ENCODE data around the gene DCST1.

The DCST1 gene

GRCh38 chr1:154998201-154998780 is 35.3 kb upstream of the DCST1 start:
- TF ChIP-seq ZNF274 (IDR thresholded peaks at IDR 0.05; ENCODE audit: low read depth, low read length) (no peak), YY1 (IDR thresholded peaks at IDR 0.05; ENCODE audit: insufficient read depth, insufficient read length) (no peak), SUZ12 (IDR thresholded peaks at IDR 0.05; ENCODE audit: extremely low read depth, insufficient read depth, insufficient read length) (no peak)
- Histone ChIP-seq H3K4me1 (ENCODE audit: insufficient read depth, insufficient read length) (peaks cover 15% of the 10 kb centered on the region), H3K27me3 (ENCODE audit: insufficient read depth, insufficient read length) (no peaks in the 10 kb centered on the region), H3K36me3 (ENCODE audit: insufficient read depth, insufficient read length, low read length) (peaks cover 11% of the 10 kb centered on the region), H3K4me3 (ENCODE audit: insufficient read length, low read depth) (no peak overlapping the region), H3K9ac (ENCODE audit: insufficient read length, low read depth) (no peak overlapping the region), H3K9me3 (ENCODE audit: insufficient read depth, low read length) (no peaks in the 10 kb centered on the region)
- no peak for DNase-seq (ENCODE audit: low read depth, low spot score)

GRCh38 chr1:154998818-154999570 is 34.6 kb upstream of the DCST1 start:
- H3K4me3 ChIP-seq (ENCODE audit: insufficient read length, low read depth), result peak overlapping the region; percentile 46
- H3K4me1 ChIP-seq (ENCODE audit: insufficient read depth, insufficient read length), result peaks cover 10% of the 10 kb centered on the region
- peak; percentile 93 for DNase-seq (ENCODE audit: low read depth, low spot score)

GRCh38 chr1:154999571-155000410 is 33.8 kb upstream of the DCST1 start:
- no peak for TF ChIP-seq ZNF274 (IDR thresholded peaks at IDR 0.05; ENCODE audit: low read depth, low read length)
- no peak for TF ChIP-seq SUZ12 (IDR thresholded peaks at IDR 0.05; ENCODE audit: extremely low read depth, insufficient read depth, insufficient read length)
- TF ChIP-seq YY1 (IDR thresholded peaks at IDR 0.05; ENCODE audit: insufficient read depth, insufficient read length), result no peak
- Histone ChIP-seq H3K4me1 (ENCODE audit: insufficient read depth, insufficient read length) (peaks cover 15% of the 10 kb centered on the region), H3K9me3 (ENCODE audit: insufficient read depth, low read length) (no peaks in the 10 kb centered on the region), H3K9ac (ENCODE audit: insufficient read length, low read depth) (peak overlapping the region; percentile 97), H3K27me3 (ENCODE audit: insufficient read depth, insufficient read length) (no peaks in the 10 kb centered on the region), H3K36me3 (ENCODE audit: insufficient read depth, insufficient read length, low read length) (no peaks in the 10 kb centered on the region), H3K4me3 (ENCODE audit: insufficient read length, low read depth) (peak overlapping the region; percentile 71)
- DNase-seq (ENCODE audit: low read depth, low spot score), result no peak

More at GRCh38 chr1:154998818-154999570, 34.6 kb upstream of the DCST1 start:
- H3K9me3 ChIP-seq (ENCODE audit: insufficient read depth, low read length), result no peaks in the 10 kb centered on the region
- no peaks in the 10 kb centered on the region for H3K27me3 ChIP-seq (ENCODE audit: insufficient read depth, insufficient read length)
- peaks cover 4% of the 10 kb centered on the region for H3K36me3 ChIP-seq (ENCODE audit: insufficient read depth, insufficient read length, low read length)
- peak overlapping the region; percentile 63 for H3K9ac ChIP-seq (ENCODE audit: insufficient read length, low read depth)
- TF ChIP-seq ZNF274 (IDR thresholded peaks at IDR 0.05; ENCODE audit: low read depth, low read length) (no peak), YY1 (IDR thresholded peaks at IDR 0.05; ENCODE audit: insufficient read depth, insufficient read length) (no peak), SUZ12 (IDR thresholded peaks at IDR 0.05; ENCODE audit: extremely low read depth, insufficient read depth, insufficient read length) (no peak)

- TF ChIP-seq ZNF274 (IDR thresholded peaks at IDR 0.05; ENCODE audit: low read depth, low read length) (no peak), SUZ12 (IDR thresholded peaks at IDR 0.05; ENCODE audit: extremely low read depth, insufficient read depth, insufficient read length) (no peak), YY1 (IDR thresholded peaks at IDR 0.05; ENCODE audit: insufficient read depth, insufficient read length) (no peak)
- peak overlapping the region; percentile 97 for H3K9ac ChIP-seq (ENCODE audit: insufficient read length, low read depth)
- H3K9me3 ChIP-seq (ENCODE audit: insufficient read depth, low read length), result no peaks in the 10 kb centered on the region
- peak overlapping the region; percentile 71 for H3K4me3 ChIP-seq (ENCODE audit: insufficient read length, low read depth)
- no peaks in the 10 kb centered on the region for H3K27me3 ChIP-seq (ENCODE audit: insufficient read depth, insufficient read length)
- H3K4me1 ChIP-seq (ENCODE audit: insufficient read depth, insufficient read length), result peaks cover 16% of the 10 kb centered on the region
- no peak for DNase-seq (ENCODE audit: low read depth, low spot score)
- no peaks in the 10 kb centered on the region for H3K36me3 ChIP-seq (ENCODE audit: insufficient read depth, insufficient read length, low read length)
These were observed 33.3 kb upstream of the DCST1 start for GRCh38 chr1:155000411-155000725.

- H3K27me3 ChIP-seq (ENCODE audit: insufficient read depth, insufficient read length), result no peaks in the 10 kb centered on the region
- H3K4me3 ChIP-seq (ENCODE audit: insufficient read length, low read depth), result peak overlapping the region; percentile 71
- peak overlapping the region; percentile 97 for H3K9ac ChIP-seq (ENCODE audit: insufficient read length, low read depth)
- peak; percentile 98 for DNase-seq (ENCODE audit: low read depth, low spot score)
- no peaks in the 10 kb centered on the region for H3K9me3 ChIP-seq (ENCODE audit: insufficient read depth, low read length)
- TF ChIP-seq SUZ12 (IDR thresholded peaks at IDR 0.05; ENCODE audit: extremely low read depth, insufficient read depth, insufficient read length) (no peak), YY1 (IDR thresholded peaks at IDR 0.05; ENCODE audit: insufficient read depth, insufficient read length) (no peak), ZNF274 (IDR thresholded peaks at IDR 0.05; ENCODE audit: low read depth, low read length) (no peak)
- no peaks in the 10 kb centered on the region for H3K36me3 ChIP-seq (ENCODE audit: insufficient read depth, insufficient read length, low read length)
- H3K4me1 ChIP-seq (ENCODE audit: insufficient read depth, insufficient read length), result peaks cover 16% of the 10 kb centered on the region
These were observed 32.7 kb upstream of the DCST1 start for GRCh38 chr1:155000726-155001424.

- Histone ChIP-seq H3K9me3 (ENCODE audit: insufficient read depth, low read length) (no peaks in the 10 kb centered on the region), H3K9ac (ENCODE audit: insufficient read length, low read depth) (peak overlapping the region; percentile 97), H3K36me3 (ENCODE audit: insufficient read depth, insufficient read length, low read length) (no peaks in the 10 kb centered on the region), H3K4me3 (ENCODE audit: insufficient read length, low read depth) (peak overlapping the region; percentile 71), H3K4me1 (ENCODE audit: insufficient read depth, insufficient read length) (peaks cover 16% of the 10 kb centered on the region), H3K27me3 (ENCODE audit: insufficient read depth, insufficient read length) (no peaks in the 10 kb centered on the region)
- no peak for DNase-seq (ENCODE audit: low read depth, low spot score)
- no peak for TF ChIP-seq SUZ12 (IDR thresholded peaks at IDR 0.05; ENCODE audit: extremely low read depth, insufficient read depth, insufficient read length)
These were observed 32.3 kb upstream of the DCST1 start for GRCh38 chr1:155001425-155001674.
